Esophagus squamous epithelium (tissue), 4 donors: ENCODE data around the gene PPP1R37.

Experiments used
- CTCF ChIP-seq, 6 experiments: fragments of 450-650 bp in 4 of 6; fragments of 200-600 bp in 2 of 6; sonication (generic) in 2 of 6; IDR thresholded peaks; one replicate each; pipeline ENCODE4 v1.5.1; 2016 to 2019; ENCODE audit warnings: antibody characterized with exemption in 6 of 6, mild to moderate bottlenecking in 4 of 6, moderate library complexity in 4 of 6
- POLR2A ChIP-seq, 4 donors: fragments of 450-650 bp; IDR thresholded peaks; one replicate each; pipeline ENCODE4 v1.6.1; 2017; ENCODE audit warnings: antibody characterized with exemption in 4 of 4, mild to moderate bottlenecking in 4 of 4, moderate library complexity in 3 of 4

DNA sequence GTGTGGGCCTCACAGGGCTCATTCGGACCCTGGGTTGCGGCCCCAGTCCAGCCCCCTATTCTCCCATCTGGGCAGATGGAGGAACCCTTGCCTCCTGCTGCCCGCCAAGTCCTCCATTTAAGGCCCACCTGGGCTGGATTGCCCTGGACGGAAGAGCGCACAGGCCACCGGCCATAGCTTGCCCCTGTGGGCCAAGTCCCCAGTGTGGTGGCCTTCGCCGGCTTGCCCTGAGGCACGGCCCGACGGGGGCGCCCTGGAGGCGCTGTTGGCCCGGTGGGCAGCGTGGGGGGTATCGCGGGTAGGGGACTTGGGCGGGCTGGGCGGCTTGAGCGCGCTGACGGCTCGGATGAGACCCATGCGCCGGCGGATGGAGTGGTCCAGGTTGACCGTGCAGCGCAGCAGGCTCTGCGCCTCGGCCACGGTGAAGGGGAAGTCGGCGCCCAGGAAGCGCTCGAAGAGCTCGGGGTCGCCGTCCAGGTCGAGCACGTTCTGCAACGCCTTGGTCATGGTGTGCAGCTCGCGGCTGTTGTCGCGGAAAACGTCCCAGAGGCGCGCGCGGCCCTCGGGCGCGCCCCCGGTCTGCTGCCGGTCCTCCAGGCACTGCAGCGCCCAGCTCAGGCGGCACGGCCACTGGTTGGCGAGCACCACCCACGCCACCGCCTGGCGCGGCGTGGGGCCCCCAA, 59.0 kb downstream of the PPP1R37 start:
- TF ChIP-seq CTCF (IDR thresholded peaks at IDR 0.05) (no peak), POLR2A (IDR thresholded peaks at IDR 0.05) (no peak)
